HCT116 (cell line): ENCODE results near the gene IQCC.

Experiments
- POLR2A ChIP-seq: IDR thresholded peaks from 2 replicates; pipeline ENCODE4 v1.7.0; 2011; ENCODE audit warnings: borderline replicate concordance; ENCODE audit not compliant: insufficient read depth, insufficient read length; ENCODE audit errors: extremely low read depth
- YY1 ChIP-seq: IDR thresholded peaks from 2 replicates; pipeline ENCODE4 v1.6.1; 2011; ENCODE audit warnings: low read length, low read depth, moderate library complexity, mild to moderate bottlenecking; ENCODE audit not compliant: insufficient replicate concordance; ENCODE audit errors: extremely low read depth

GRCh38 chr1:32239790-32240139 lies 34.3 kb downstream of the IQCC start:
- TF ChIP-seq YY1 (no peak), POLR2A (no peak)
